Activated naive CD4-positive, alpha-beta T cell treated with anti-CD3 and anti-CD28 coated beads, Interleukin-2, amount 50 U/mL, for 72 hours (primary cell): ENCODE data around the gene BMF. TPM values are rescaled to one million over a fixed set of nuclear protein-coding genes. Genes with fewer than 3 reads are reported as not detected.
"Not testable (repeated sequence)": the region's sequence is repeated elsewhere in the genome, so short reads cannot be mapped to it uniquely, and the experiment has no call there.

ENCODE experiments used
- ATAC-seq, 2 donors: fragments of 150-1000 bp; cut with Tn5 transposase; 2 replicates each; pipeline ENCODE4 v1.10.0; 2021; ENCODE audit warnings: mild to moderate bottlenecking in 2 of 2, moderate library complexity in 2 of 2
- DNase-seq, 2 donors: peaks; one replicate each; pipeline ENCODE4 v3.0.0; 2021 to 2022; ENCODE audit warnings: low spot score in 2 of 2
- H3K27ac Mint-ChIP-seq, 2 donors: one replicate each; pipeline ENCODE4 v1.8.0; 2022; ENCODE audit warnings: mild to moderate bottlenecking in 2 of 2, mixed read lengths in 2 of 2
- H3K36me3 Mint-ChIP-seq, 2 donors: one replicate each; pipeline ENCODE4 v1.8.0; 2022; ENCODE audit warnings: mixed read lengths in 2 of 2
- H3K9me3 Mint-ChIP-seq, 2 donors: one replicate each; pipeline ENCODE4 v1.8.0; 2022; ENCODE audit warnings: mixed read lengths in 2 of 2
- total RNA-seq, 2 donors: library from RNA; stranded (reverse); gene quantifications; one replicate each; pipeline ENCODE4 v1.2.3, GENCODE V29; 2022

Gene BMF
- total RNA-seq, 2 donors from 2014 or later, result 10.8 to 11.6 TPM

GRCh38 chr15:40082195-40082883, 26.3 kb downstream of the BMF start:
- Mint-ChIP-seq H3K27ac (no peak overlapping the region), H3K36me3 (peaks cover 0 to 5% of the 10 kb centered on the region in 2 donors)

GRCh38 chr15:40081691-40082194, 26.9 kb downstream of the BMF start:
- peak; percentile 48 to 56 for ATAC-seq
- Mint-ChIP-seq H3K27ac (peak overlapping the region in 1 of 2 donors; percentile 67), H3K36me3 (peaks cover 0 to 5% of the 10 kb centered on the region in 2 donors), H3K9me3 (no peaks in the 10 kb centered on the region)
- DNase-seq, result no peak

More at GRCh38 chr15:40082195-40082883, 26.3 kb downstream of the BMF start:
- DNase-seq (no peak), ATAC-seq (no peak)
- H3K9me3 Mint-ChIP-seq, result no peaks in the 10 kb centered on the region

DNA sequence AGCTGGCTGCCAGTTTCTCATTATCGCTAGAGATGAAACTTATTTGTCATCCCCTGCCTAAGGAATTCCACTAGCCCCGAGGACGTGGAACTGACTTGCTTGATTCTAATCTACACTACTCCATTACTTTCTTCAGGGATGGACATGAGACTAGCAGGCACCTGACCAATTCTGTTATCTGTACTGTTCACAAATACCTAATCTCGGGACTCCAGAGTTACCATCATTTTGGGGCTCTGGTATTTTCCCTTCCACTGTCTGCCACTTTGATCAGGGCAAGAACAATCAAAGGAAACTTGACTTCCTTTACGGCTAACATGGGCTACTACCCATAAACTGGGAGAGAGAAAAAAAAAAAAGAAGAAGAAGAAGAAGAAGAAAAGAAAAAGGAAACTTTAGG, 27.8 kb downstream of the BMF start:
- DNase-seq, result no peak
- peak in 1 of 2 donors; percentile 34 for ATAC-seq
- Mint-ChIP-seq H3K27ac (no peak overlapping the region), H3K9me3 (no peaks in the 10 kb centered on the region), H3K36me3 (peaks cover 0 to 5% of the 10 kb centered on the region in 2 donors)

DNA sequence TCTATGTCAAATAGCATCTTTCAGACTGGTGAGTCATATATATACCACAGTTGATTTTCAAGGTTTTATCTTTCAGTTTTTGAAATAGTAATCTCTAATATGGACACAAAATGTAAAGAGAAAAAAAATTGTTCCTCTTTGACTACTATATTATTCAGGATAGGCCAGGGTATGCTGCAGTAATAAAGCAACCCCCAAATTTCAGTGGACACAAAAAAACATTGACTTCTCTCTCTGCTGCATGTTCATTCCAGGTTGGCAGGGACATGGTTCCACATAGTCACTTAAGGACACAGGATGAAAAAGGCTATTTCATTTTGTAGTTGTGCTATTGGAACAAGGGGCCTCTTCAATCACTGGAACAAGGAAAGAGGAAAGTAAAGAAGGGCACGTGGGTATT, 28.6 kb downstream of the BMF start:
- Mint-ChIP-seq H3K27ac (no peak overlapping the region), H3K36me3 (peaks cover 0 to 5% of the 10 kb centered on the region in 2 donors), H3K9me3 (no peaks in the 10 kb centered on the region)
- DNase-seq (no peak), ATAC-seq (peak in 1 of 2 donors; percentile 40)

GRCh38 chr15:40079456-40079855, 29.2 kb downstream of the BMF start:
- peaks cover 2 to 5% of the 10 kb centered on the region in 2 donors for H3K36me3 Mint-ChIP-seq
- no peak overlapping the region for H3K27ac Mint-ChIP-seq
- no peaks in the 10 kb centered on the region for H3K9me3 Mint-ChIP-seq

DNA sequence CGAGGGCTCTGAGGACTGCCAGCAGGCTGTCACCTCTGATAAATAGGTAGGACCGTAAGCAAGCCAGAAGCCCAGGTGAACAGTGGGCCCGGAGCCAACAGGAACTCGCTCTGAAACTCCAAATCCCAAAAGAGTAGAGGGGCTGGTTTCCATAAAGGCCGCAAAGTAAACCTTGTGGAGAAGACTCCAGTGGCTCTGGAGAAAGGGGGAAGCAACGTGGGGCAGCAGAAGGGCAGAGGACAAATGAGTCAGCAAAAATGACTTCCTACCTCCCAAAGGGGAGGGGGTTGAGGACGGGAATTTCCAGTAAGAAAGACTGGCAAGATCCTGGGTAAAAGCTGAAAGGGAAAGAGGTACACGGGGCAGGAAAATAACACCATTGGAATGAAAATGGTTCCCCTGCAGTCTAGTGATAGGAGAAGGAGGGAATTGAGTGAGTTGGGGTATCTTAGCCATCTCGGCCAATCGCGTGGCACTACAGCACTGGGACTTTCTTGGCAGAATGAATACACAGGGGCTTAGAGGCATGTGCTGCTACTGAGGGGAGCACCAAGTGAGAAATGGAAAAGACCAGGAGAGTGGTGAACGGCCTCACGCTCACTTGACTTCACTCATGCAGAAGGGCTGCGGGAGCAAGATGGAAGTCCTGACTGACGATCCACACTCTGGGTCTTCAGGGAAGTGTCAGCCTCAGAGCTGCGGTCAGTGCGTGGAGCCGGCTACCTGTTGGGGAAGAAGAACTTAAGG, 33.2 kb downstream of the BMF start:
- DNase-seq (no peak), ATAC-seq (no peak)
- Mint-ChIP-seq H3K27ac (no peak overlapping the region), H3K36me3 (peaks cover 0 to 12% of the 10 kb centered on the region in 2 donors), H3K9me3 (no peaks in the 10 kb centered on the region)

More at GRCh38 chr15:40079456-40079855, 29.2 kb downstream of the BMF start:
- no peak for ATAC-seq
- no peak for DNase-seq

DNA sequence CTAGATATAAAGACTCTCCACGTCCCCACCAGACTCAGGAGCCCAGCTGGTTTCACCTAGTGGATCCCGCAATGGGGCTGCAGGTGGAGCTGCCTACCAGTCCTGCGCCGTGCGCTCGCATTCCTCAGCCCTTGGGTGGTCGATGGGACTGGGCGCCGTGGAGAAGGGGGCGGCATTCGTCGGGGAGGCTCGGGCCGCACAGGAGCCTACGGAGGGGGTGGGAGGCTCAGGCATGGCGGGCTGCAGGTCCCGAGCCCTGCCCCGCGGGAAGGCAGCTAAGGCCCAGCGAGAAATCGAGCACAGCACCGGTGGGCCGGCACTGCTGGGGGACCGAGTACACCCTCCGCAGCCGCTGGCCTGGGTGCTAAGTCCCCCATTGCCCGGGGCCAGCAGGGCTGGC, 34.0 kb downstream of the BMF start:
- peak overlapping the region in 1 of 2 donors; percentile 43 for H3K27ac Mint-ChIP-seq
- peaks cover 0 to 12% of the 10 kb centered on the region in 2 donors for H3K36me3 Mint-ChIP-seq
- ATAC-seq, H3K9me3 Mint-ChIP-seq, DNase-seq: not testable (repeated sequence)

DNA sequence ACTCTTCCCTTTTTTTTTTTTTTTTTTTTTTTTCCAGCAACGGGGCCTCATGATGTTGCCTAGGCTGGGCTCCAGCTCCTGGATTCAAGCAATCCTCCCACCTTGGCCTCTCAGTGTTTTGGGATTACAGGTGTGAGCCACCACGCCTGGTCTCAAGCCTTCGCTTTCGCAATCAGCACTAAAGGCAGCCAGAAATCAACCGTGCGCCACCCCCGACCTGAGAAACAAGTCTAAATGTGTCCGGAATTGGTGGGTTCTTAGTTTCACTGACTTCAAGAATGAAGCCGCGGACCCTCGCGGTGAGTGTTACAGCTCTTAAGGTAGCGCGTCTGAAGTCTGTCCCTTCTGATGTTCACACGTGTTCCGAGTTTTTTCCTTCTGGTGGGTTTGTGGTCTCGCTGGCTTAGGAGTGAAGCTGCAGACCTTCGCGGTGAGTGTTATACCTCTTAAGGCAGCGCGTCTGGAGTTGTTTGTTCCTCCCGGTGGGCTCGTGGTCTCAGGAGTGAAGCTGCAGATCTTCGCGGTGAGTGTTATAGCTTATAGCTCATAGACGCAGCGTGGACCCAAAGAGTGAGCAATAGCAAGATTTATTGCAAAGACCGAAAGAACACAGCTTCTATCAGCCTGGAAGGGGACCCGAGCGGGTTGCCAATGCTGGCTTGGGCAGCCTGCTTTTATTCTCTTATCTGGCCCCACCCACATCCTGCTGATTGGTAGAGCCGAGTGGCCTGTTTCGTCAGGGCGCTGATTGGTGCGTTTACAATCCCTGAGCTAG, 34.8 kb downstream of the BMF start:
- ATAC-seq, result peak; percentile 62 to 65
- DNase-seq, H3K9me3 Mint-ChIP-seq: not testable (repeated sequence)
- Mint-ChIP-seq H3K36me3 (peaks cover 0 to 12% of the 10 kb centered on the region in 2 donors), H3K27ac (peak overlapping the region; percentile 43 to 96)

- Mint-ChIP-seq H3K27ac (no peak overlapping the region), H3K9me3 (no peaks in the 10 kb centered on the region), H3K36me3 (peaks cover 0 to 12% of the 10 kb centered on the region in 2 donors)
- DNase-seq (no peak), ATAC-seq (no peak)
Measured at GRCh38 chr15:40072216-40072990, 36.3 kb downstream of the BMF start.

- Mint-ChIP-seq H3K36me3 (peaks cover 0 to 12% of the 10 kb centered on the region in 2 donors), H3K9me3 (no peaks in the 10 kb centered on the region), H3K27ac (no peak overlapping the region)
- DNase-seq (no peak), ATAC-seq (no peak)
Measured at GRCh38 chr15:40070608-40071218, 38.0 kb downstream of the BMF start.

DNA sequence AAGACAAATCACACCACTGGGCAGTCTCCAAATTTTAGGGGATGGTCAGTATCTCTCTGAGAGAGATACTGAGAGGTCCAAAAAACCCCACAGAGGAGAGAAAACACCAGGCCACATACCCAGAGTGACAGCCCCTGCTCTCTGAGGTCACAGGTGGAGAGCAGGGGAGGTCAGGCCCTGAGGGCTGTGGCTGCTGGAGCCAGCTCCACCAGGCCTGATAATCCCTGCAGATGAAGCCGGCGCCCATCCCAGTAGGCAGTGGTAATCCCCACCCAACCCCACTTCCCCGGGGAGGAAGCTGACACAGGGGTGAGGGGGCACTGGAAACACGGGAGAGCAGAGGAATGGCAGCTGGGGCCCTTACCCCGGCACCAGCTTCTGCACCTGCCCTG, 38.5 kb downstream of the BMF start:
- Mint-ChIP-seq H3K9me3 (no peaks in the 10 kb centered on the region), H3K36me3 (peaks cover 0 to 12% of the 10 kb centered on the region in 2 donors), H3K27ac (no peak overlapping the region)
- ATAC-seq (no peak), DNase-seq (no peak)

GRCh38 chr15:40069178-40070165, 39.2 kb downstream of the BMF start:
- Mint-ChIP-seq H3K27ac (no peak overlapping the region), H3K9me3 (no peaks in the 10 kb centered on the region), H3K36me3 (peaks cover 0 to 14% of the 10 kb centered on the region in 2 donors)
- ATAC-seq (no peak), DNase-seq (no peak)

GRCh38 chr15:40067921-40068624, 40.6 kb downstream of the BMF start:
- ATAC-seq (no peak), DNase-seq (no peak)
- H3K36me3 Mint-ChIP-seq, result peaks cover 0 to 4% of the 10 kb centered on the region in 2 donors
- no peaks in the 10 kb centered on the region for H3K9me3 Mint-ChIP-seq
- H3K27ac Mint-ChIP-seq, result no peak overlapping the region

GRCh38 chr15:40066589-40066988, 42.1 kb downstream of the BMF start:
- no peaks in the 10 kb centered on the region for H3K9me3 Mint-ChIP-seq
- H3K36me3 Mint-ChIP-seq, result peaks cover 0 to 4% of the 10 kb centered on the region in 2 donors
- ATAC-seq, result no peak
- no peak overlapping the region for H3K27ac Mint-ChIP-seq
- no peak for DNase-seq
